ACC112 (cell line): ENCODE measurements around the gene TSPAN8.

ENCODE experiments used
- H2AFZ ChIP-seq: fragments of 200-600 bp; sonication (generic); one replicate; pipeline ENCODE4 v1.6.0; 2017; ENCODE audit warnings: antibody characterized with exemption, low read length; ENCODE audit not compliant: unreplicated experiment
- H3K27ac ChIP-seq: fragments of 200-600 bp; sonication (generic); 2 replicates; pipeline ENCODE4 v1.5.1; 2014; ENCODE audit warnings: low read depth, mild to moderate bottlenecking, antibody characterized with exemption, low read length, moderate library complexity
- H3K27me3 ChIP-seq: fragments of 200-600 bp; sonication (generic); 2 replicates; pipeline ENCODE4 v1.6.1; 2014; ENCODE audit warnings: mild to moderate bottlenecking, antibody characterized with exemption, low read length, moderate library complexity, mixed read lengths; ENCODE audit not compliant: insufficient read depth
- H3K36me3 ChIP-seq: fragments of 200-600 bp; sonication (generic); 2 replicates; pipeline ENCODE4 v1.6.1; 2016; ENCODE audit warnings: mild to moderate bottlenecking, antibody characterized with exemption, low read length, moderate library complexity, mixed read lengths; ENCODE audit not compliant: insufficient read depth
- H3K4me1 ChIP-seq: fragments of 200-600 bp; sonication (generic); one replicate; pipeline ENCODE4 v1.6.1; 2016; ENCODE audit warnings: low read length, mixed read lengths; ENCODE audit not compliant: insufficient read depth, unreplicated experiment, control insufficient read depth
- H3K4me3 ChIP-seq: fragments of 200-600 bp; sonication (generic); 2 replicates; pipeline ENCODE4 v1.5.1; 2014; ENCODE audit warnings: mild to moderate bottlenecking, low read depth, low read length
- H3K79me2 ChIP-seq: fragments of 200-600 bp; sonication (generic); one replicate; pipeline ENCODE4 v1.6.0; 2016; ENCODE audit warnings: low read length; ENCODE audit not compliant: control insufficient read depth, unreplicated experiment, insufficient read depth

The TSPAN8 gene

GRCh38 chr12:71157601-71158233 is at the start of gene TSPAN8:
TSS of gene TSPAN8 (minus strand) at chr12:71157999. CDS start at chr12:71157678, 321 bp downstream.
- Histone ChIP-seq H2AFZ (peak within 1 kb of the TSS; percentile 77), H3K36me3 (no peaks in the 10 kb centered on the region), H3K27ac (no peak within 1 kb of the TSS), H3K4me3 (peak within 1 kb of the TSS; percentile 52), H3K4me1 (peaks cover 52% of the 10 kb centered on the region), H3K79me2 (no peaks in the 10 kb centered on the region), H3K27me3 (no peaks in the 10 kb centered on the region)

GRCh38 chr12:71201136-71201679 is 43.4 kb upstream of the TSPAN8 start:
- Histone ChIP-seq H3K36me3 (no peaks in the 10 kb centered on the region), H3K79me2 (no peaks in the 10 kb centered on the region), H3K4me3 (no peak overlapping the region), H3K27me3 (no peaks in the 10 kb centered on the region), H3K27ac (no peak overlapping the region), H3K4me1 (no peaks in the 10 kb centered on the region), H2AFZ (no peak overlapping the region)

GRCh38 chr12:71200706-71201105 is 42.9 kb upstream of the TSPAN8 start:
- no peak overlapping the region for H3K27ac ChIP-seq
- H3K36me3 ChIP-seq: no peaks in the 10 kb centered on the region
- no peak overlapping the region for H2AFZ ChIP-seq
- no peaks in the 10 kb centered on the region for H3K27me3 ChIP-seq
- no peaks in the 10 kb centered on the region for H3K79me2 ChIP-seq
- no peaks in the 10 kb centered on the region for H3K4me1 ChIP-seq
- H3K4me3 ChIP-seq: no peak overlapping the region

GRCh38 chr12:71197460-71197859 is 39.7 kb upstream of the TSPAN8 start:
- Histone ChIP-seq H3K4me3 (no peak overlapping the region), H3K36me3 (no peaks in the 10 kb centered on the region), H3K27me3 (no peaks in the 10 kb centered on the region), H3K27ac (no peak overlapping the region), H2AFZ (no peak overlapping the region), H3K79me2 (no peaks in the 10 kb centered on the region), H3K4me1 (no peaks in the 10 kb centered on the region)

GRCh38 chr12:71195338-71195896 is 37.6 kb upstream of the TSPAN8 start:
- H3K4me3 ChIP-seq: no peak overlapping the region
- no peaks in the 10 kb centered on the region for H3K4me1 ChIP-seq
- H3K79me2 ChIP-seq: no peaks in the 10 kb centered on the region
- H2AFZ ChIP-seq: no peak overlapping the region
- no peaks in the 10 kb centered on the region for H3K36me3 ChIP-seq
- no peaks in the 10 kb centered on the region for H3K27me3 ChIP-seq
- no peak overlapping the region for H3K27ac ChIP-seq

GRCh38 chr12:71194657-71195056 is 36.9 kb upstream of the TSPAN8 start:
- Histone ChIP-seq H3K27ac (no peak overlapping the region), H2AFZ (no peak overlapping the region), H3K4me1 (no peaks in the 10 kb centered on the region), H3K79me2 (no peaks in the 10 kb centered on the region), H3K27me3 (no peaks in the 10 kb centered on the region), H3K36me3 (no peaks in the 10 kb centered on the region), H3K4me3 (no peak overlapping the region)

GRCh38 chr12:71193041-71193440 is 35.2 kb upstream of the TSPAN8 start:
- H3K27ac ChIP-seq: no peak overlapping the region
- no peaks in the 10 kb centered on the region for H3K79me2 ChIP-seq
- no peaks in the 10 kb centered on the region for H3K27me3 ChIP-seq
- H3K36me3 ChIP-seq: no peaks in the 10 kb centered on the region
- no peak overlapping the region for H2AFZ ChIP-seq
- H3K4me1 ChIP-seq: no peaks in the 10 kb centered on the region
- H3K4me3 ChIP-seq: no peak overlapping the region

GRCh38 chr12:71191509-71192196 is 33.9 kb upstream of the TSPAN8 start:
- no peak overlapping the region for H3K4me3 ChIP-seq
- no peaks in the 10 kb centered on the region for H3K36me3 ChIP-seq
- no peaks in the 10 kb centered on the region for H3K27me3 ChIP-seq
- H3K27ac ChIP-seq: no peak overlapping the region
- H3K4me1 ChIP-seq: no peaks in the 10 kb centered on the region
- no peak overlapping the region for H2AFZ ChIP-seq
- H3K79me2 ChIP-seq: no peaks in the 10 kb centered on the region

- Histone ChIP-seq H3K27ac (no peak overlapping the region), H2AFZ (no peak overlapping the region), H3K4me1 (no peaks in the 10 kb centered on the region)
Measured at GRCh38 chr12:71190822-71191221, 33.0 kb upstream of the TSPAN8 start.

GRCh38 chr12:71187379-71187778 is 29.6 kb upstream of the TSPAN8 start:
- Histone ChIP-seq H2AFZ (no peak overlapping the region), H3K4me1 (peaks cover 16% of the 10 kb centered on the region), H3K4me3 (no peak overlapping the region), H3K36me3 (no peaks in the 10 kb centered on the region), H3K79me2 (no peaks in the 10 kb centered on the region), H3K27me3 (no peaks in the 10 kb centered on the region), H3K27ac (no peak overlapping the region)

More at GRCh38 chr12:71190822-71191221, 33.0 kb upstream of the TSPAN8 start:
- H3K79me2 ChIP-seq: no peaks in the 10 kb centered on the region
- H3K4me3 ChIP-seq: no peak overlapping the region
- no peaks in the 10 kb centered on the region for H3K36me3 ChIP-seq
- no peaks in the 10 kb centered on the region for H3K27me3 ChIP-seq
